Fibroblast of skin of left biceps (primary cell): ENCODE measurements around the gene VANGL2.
"Not testable (repeated sequence)": the region's sequence is repeated elsewhere in the genome, so short reads cannot be mapped to it uniquely, and the experiment has no call there.

Experiments used
- DNase-seq, 2 experiments: peaks; one replicate each; pipeline ENCODE4 v3.0.0-alpha.2; 2013; ENCODE audit warnings: low read depth in 2 of 2

The VANGL2 gene

GRCh38 chr1:160370561-160371345, 29.6 kb upstream of the VANGL2 start:
- no peak for DNase-seq

GRCh38 chr1:160371346-160371631, 29.1 kb upstream of the VANGL2 start:
- DNase-seq: no peak

- no peak for DNase-seq
Measured at GRCh38 chr1:160371756-160372155, 28.6 kb upstream of the VANGL2 start.

GRCh38 chr1:160373696-160374095, 26.7 kb upstream of the VANGL2 start:
- DNase-seq: no peak

- no peak for DNase-seq
Measured at GRCh38 chr1:160374306-160375110, 25.9 kb upstream of the VANGL2 start.

GRCh38 chr1:160375788-160376524, 24.4 kb upstream of the VANGL2 start:
- no peak for DNase-seq

- DNase-seq: peak in 1 of 2 experiments; percentile 28
Measured at GRCh38 chr1:160376525-160377131, 23.7 kb upstream of the VANGL2 start.

GRCh38 chr1:160377585-160378206, 22.7 kb upstream of the VANGL2 start:
- DNase-seq: peak; percentile 20 to 29

- not testable (repeated sequence) for DNase-seq
Measured at GRCh38 chr1:160384812-160385211, 15.6 kb upstream of the VANGL2 start.

- DNase-seq: not testable (repeated sequence)
Measured at GRCh38 chr1:160388406-160388805, 12.0 kb upstream of the VANGL2 start.

- no peak for DNase-seq
Measured at GRCh38 chr1:160394673-160395072, 5.7 kb upstream of the VANGL2 start.

GRCh38 chr1:160397651-160398050, 2.7 kb upstream of the VANGL2 start:
- DNase-seq: no peak

- no peak for DNase-seq
Measured at GRCh38 chr1:160398823-160399222, 1.5 kb upstream of the VANGL2 start.

GRCh38 chr1:160399544-160400222, 681 bp upstream of the VANGL2 start:
- peak in 1 of 2 experiments; percentile 14 for DNase-seq

GRCh38 chr1:160400646-160401486, 502 bp downstream of the VANGL2 start:
- no peak for DNase-seq

GRCh38 chr1:160401487-160401805, 1.1 kb downstream of the VANGL2 start:
- no peak for DNase-seq

- no peak for DNase-seq
Measured at GRCh38 chr1:160402001-160402795, 1.8 kb downstream of the VANGL2 start.

- no peak for DNase-seq
Measured at GRCh38 chr1:160403244-160403643, 2.9 kb downstream of the VANGL2 start.

GRCh38 chr1:160404094-160404493, 3.7 kb downstream of the VANGL2 start:
- no peak for DNase-seq
